Coronary artery (tissue), 2 donors: ENCODE data around the gene ATP6V0A4.

Experiments
- DNase-seq: peaks from one replicate; pipeline ENCODE4 v3.0.0-alpha.2; 2017; ENCODE audit warnings: low spot score
- H3K27ac ChIP-seq, 2 donors: fragments of 200-600 bp; sonication (generic); one replicate each; pipeline ENCODE4 v1.5.1; 2016 to 2019
- H3K4me3 ChIP-seq: fragments of 200-600 bp; sonication (generic); 2 replicates; pipeline ENCODE4 v1.5.1; 2016; ENCODE audit warnings: mild to moderate bottlenecking, moderate library complexity
- CTCF ChIP-seq: fragments of 200-600 bp; sonication (generic); IDR thresholded peaks from one replicate; pipeline ENCODE4 v1.5.1; 2019; ENCODE audit warnings: antibody characterized with exemption

Gene ATP6V0A4

DNA sequence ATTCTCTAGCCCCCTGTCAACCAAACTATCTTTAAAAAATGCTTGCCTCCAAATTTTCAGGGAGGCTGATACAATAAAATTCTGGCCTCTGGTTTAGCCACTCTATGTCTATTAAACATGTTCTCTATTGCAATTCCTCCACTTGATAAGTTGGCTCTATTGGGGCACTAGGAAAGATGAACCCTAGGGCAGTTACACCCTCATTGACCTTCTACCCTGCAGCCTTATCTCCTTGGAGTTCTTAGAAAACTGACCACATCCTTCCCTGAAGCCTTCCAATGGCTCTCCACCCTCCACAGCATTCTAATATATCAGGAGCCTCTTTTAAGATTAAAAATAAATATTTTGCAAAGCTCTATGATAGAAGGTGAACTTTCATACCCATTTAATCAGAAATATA lies 127.4 kb downstream of the ATP6V0A4 start:
- Histone ChIP-seq H3K4me3 (no peak overlapping the region), H3K27ac (no peak overlapping the region)
- no peak for TF ChIP-seq CTCF
- no peak for DNase-seq

DNA sequence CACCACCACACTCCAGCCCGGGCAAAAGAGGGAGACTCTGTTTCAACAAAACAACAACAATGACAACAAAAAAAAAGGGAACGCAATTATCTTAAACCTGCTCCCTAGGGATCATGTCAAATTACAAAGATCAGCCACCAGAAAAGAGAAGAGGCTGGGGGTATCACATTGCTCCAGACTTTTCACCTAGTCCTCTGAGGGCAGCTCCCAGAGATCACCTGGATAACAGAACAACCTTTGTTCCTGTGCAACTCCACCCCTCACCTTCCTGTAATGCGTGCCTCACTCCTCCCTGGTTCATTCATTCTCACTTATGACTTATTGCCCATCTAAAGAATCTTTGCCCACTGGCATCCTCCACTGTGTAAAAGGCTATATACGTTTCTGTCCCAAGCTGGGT lies 128.6 kb downstream of the ATP6V0A4 start:
- no peak for DNase-seq
- no peak for TF ChIP-seq CTCF
- Histone ChIP-seq H3K4me3 (no peak overlapping the region), H3K27ac (no peak overlapping the region)

DNA sequence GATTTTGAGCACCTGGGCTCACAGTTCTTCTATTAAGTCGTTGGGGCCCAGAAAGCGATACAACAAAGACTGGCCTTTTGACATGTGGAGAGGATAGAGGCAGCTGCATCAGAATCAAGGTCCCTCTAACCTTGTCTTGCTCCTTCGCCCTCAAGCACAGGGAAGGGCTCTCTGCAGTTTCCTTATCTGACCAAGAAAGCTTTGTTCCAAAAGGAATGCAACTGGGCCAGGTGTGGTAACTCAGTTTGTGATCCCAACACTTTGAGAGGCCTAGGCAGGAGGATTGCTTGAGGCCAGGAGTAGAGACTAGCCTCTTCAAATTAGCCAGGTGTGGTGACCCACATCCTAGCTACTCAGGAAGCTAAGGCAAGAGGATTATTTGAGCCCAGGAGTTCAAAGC lies 129.1 kb downstream of the ATP6V0A4 start:
- H3K4me3 ChIP-seq: no peak overlapping the region
- DNase-seq: no peak

DNA sequence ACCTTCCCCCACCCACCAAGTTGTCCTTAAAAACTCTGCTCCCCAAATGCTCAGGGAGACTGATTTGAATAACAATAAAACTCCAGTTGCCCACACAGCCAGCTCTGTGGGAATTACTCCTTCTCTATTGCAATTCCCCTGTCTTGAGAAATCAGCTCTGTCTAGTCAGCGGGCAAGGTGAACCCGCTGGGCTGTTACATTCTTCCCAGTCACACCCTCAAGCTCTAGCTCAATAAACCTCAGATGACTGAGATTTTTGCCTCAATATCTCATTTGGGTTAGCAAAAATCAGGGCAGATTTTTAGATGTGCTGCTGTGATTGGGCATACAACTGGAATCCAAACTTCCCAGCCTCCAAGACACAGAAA lies 129.8 kb downstream of the ATP6V0A4 start:
- Histone ChIP-seq H3K4me3 (no peak overlapping the region), H3K27ac (no peak overlapping the region)
- no peak for TF ChIP-seq CTCF
- DNase-seq: no peak

More for the DNA sequence above, 129.1 kb downstream of the ATP6V0A4 start:
- no peak for TF ChIP-seq CTCF
- no peak overlapping the region for H3K27ac ChIP-seq

DNA sequence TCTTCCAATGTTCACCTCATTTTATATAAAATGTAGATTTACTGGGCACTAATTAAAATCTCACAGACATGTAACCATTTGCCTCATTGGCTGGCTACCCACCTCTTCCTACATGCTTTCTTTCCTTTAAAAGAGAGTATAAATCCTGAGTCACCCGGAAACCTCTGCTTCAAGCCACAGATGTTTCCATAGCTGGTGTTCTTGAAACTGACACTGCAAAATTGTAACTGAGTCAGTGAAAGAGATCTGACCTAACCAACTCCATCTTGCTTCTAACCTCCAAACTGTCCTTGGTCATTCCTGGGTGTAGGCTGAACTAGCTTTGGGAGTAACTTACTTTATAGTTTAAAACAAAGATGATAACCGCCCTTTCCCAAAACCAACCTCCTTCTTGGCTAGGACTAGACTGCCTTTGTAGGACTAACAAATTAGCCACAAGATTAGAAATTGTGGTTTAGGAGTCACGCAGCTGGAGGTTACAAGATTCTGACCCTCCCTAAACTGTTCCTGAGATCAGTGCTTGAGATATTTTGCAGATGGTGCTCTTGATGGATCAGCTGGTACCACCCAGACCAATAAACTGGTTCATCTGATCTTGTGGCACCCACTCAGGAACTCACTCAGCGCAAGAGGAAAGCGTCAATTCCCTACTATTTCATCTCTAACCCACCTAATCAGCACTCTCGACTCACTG lies 130.3 kb downstream of the ATP6V0A4 start:
- Histone ChIP-seq H3K4me3 (no peak overlapping the region), H3K27ac (no peak overlapping the region)
- DNase-seq: no peak
- no peak for TF ChIP-seq CTCF

DNA sequence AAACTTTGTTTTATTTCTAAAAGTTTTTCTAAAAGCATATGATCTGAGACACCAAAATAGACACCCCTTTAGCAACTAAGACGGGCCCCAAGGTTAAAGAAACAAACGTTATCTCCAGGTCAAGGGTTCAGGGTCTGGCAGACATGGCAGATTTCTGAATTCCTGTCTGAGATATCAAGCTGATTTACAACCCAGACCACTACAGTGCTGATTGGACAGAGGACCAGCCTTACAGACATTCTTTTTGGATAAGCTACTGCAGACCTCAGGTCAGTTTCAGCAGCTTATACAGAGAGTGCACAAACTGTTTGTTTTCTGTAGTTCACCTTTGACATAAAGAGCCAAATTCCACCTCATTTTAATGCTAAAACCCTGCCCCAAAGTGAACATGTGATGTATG lies 131.6 kb downstream of the ATP6V0A4 start:
- Histone ChIP-seq H3K4me3 (no peak overlapping the region), H3K27ac (no peak overlapping the region)
- no peak for TF ChIP-seq CTCF
- DNase-seq: no peak

DNA sequence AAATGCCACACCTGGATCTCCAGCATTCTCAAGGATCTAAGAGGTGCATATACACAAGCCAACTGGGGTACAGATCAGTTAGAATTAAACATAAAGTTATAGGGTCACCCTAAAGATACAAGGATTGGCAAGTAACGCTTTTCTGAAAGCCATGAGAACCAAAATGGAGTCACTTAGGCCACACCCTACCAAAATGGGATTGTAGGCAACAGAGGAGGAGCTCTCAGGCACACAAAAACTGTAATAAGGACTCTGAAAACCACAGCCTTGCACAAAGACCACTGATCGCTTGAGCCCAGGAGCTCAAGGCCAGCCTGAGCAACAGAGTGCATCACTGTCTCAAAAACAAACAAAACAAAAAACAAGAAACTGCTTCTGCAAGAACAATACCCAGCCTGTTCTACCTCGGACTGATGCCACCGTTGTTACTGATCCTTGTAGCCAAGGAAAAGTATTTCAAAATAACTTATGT lies 132.3 kb downstream of the ATP6V0A4 start:
- TF ChIP-seq CTCF: no peak
- Histone ChIP-seq H3K4me3 (no peak overlapping the region), H3K27ac (no peak overlapping the region)
- no peak for DNase-seq
